Mesothelial cell of epicardium (in vitro differentiated cells): ENCODE data around the gene SMIM22. TPM values are rescaled to one million over a fixed set of nuclear protein-coding genes. Genes with fewer than 3 reads are reported as not detected.
"Not testable (repeated sequence)": the region's sequence is repeated elsewhere in the genome, so short reads cannot be mapped to it uniquely, and the experiment has no call there.

Experiments used
- DNase-seq, 2 experiments: peaks; one replicate each; pipeline ENCODE4 v3.0.0; 2021; ENCODE audit warnings: low spot score in 2 of 2; ENCODE audit not compliant: unreplicated experiment in 2 of 2
- H3K27ac Mint-ChIP-seq: 2 replicates; pipeline ENCODE4 v1.8.0; 2021; ENCODE audit warnings: mixed read lengths
- H3K27me3 Mint-ChIP-seq: 2 replicates; pipeline ENCODE4 v1.8.0; 2021; ENCODE audit warnings: low read depth, mixed read lengths
- H3K36me3 Mint-ChIP-seq: 2 replicates; pipeline ENCODE4 v1.8.0; 2021; ENCODE audit warnings: mixed read lengths
- H3K4me1 Mint-ChIP-seq: 2 replicates; pipeline ENCODE4 v1.8.0; 2021; ENCODE audit warnings: mixed read lengths
- H3K4me3 Mint-ChIP-seq: 2 replicates; pipeline ENCODE4 v1.8.0; 2021; ENCODE audit warnings: mild to moderate bottlenecking, moderate library complexity, mixed read lengths
- H3K9me3 Mint-ChIP-seq: 2 replicates; pipeline ENCODE4 v1.8.0; 2021; ENCODE audit warnings: mixed read lengths
- total RNA-seq: library from RNA; stranded (reverse); gene quantifications from 3 replicates; pipeline ENCODE4 v1.2.1, GENCODE V29; 2021
- TF ChIP-seq, protein P1 (sequence below): fragments of 200-600 bp; sonication (generic); IDR thresholded peaks from one replicate; pipeline ENCODE4 v1.5.0; 2021; ENCODE audit warnings: antibody characterized with exemption; ENCODE audit not compliant: unreplicated experiment

The SMIM22 gene
- total RNA-seq, 1 donor from 2014 or later: not detected

DNA sequence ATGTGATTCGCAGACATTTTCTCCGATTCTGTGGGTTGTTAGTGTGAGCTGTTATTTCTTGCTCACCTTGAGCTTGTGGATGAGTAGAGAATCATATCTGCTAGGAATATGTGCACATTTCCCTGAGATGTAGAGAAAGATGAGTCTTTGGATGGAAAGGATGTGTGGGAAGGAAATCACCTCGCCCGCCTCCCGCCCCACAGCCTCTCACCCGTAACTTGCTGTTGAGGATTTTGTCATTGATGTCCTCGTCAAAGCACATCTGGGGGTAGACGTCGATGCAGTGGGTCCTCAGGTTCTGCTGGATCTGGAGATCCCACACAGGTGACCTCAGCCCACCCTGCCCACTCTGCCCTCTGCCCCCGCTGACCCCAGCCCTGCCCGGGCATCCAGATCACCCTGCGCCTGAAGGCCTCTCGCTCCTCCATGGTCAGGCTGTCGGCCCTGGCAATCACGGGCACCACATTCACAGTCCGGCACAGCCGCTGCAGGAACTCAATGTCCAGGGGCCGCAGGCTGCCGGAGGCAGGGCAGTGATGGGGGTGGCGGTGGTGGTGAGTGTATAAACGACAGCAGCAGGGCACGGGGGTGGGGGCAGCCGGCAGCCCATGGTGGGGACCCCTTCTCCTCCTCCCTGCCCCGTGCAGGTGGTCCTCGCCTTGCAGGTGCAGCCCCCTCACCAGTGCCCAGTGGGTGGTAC lies 11.8 kb upstream of the SMIM22 start:
- no peak overlapping the region for H3K27ac Mint-ChIP-seq
- no peaks in the 10 kb centered on the region for H3K9me3 Mint-ChIP-seq
- TF ChIP-seq, protein P1, sequence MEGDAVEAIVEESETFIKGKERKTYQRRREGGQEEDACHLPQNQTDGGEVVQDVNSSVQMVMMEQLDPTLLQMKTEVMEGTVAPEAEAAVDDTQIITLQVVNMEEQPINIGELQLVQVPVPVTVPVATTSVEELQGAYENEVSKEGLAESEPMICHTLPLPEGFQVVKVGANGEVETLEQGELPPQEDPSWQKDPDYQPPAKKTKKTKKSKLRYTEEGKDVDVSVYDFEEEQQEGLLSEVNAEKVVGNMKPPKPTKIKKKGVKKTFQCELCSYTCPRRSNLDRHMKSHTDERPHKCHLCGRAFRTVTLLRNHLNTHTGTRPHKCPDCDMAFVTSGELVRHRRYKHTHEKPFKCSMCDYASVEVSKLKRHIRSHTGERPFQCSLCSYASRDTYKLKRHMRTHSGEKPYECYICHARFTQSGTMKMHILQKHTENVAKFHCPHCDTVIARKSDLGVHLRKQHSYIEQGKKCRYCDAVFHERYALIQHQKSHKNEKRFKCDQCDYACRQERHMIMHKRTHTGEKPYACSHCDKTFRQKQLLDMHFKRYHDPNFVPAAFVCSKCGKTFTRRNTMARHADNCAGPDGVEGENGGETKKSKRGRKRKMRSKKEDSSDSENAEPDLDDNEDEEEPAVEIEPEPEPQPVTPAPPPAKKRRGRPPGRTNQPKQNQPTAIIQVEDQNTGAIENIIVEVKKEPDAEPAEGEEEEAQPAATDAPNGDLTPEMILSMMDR: no peak
- no peaks in the 10 kb centered on the region for H3K27me3 Mint-ChIP-seq
- no peak for DNase-seq
- H3K4me3 Mint-ChIP-seq: no peak overlapping the region
- peaks cover 7% of the 10 kb centered on the region for H3K4me1 Mint-ChIP-seq
- H3K36me3 Mint-ChIP-seq: no peaks in the 10 kb centered on the region

- TF ChIP-seq, protein P1: no peak
- Mint-ChIP-seq H3K4me3 (no peak overlapping the region), H3K36me3 (no peaks in the 10 kb centered on the region), H3K4me1 (peaks cover 12% of the 10 kb centered on the region), H3K9me3 (no peaks in the 10 kb centered on the region), H3K27ac (no peak overlapping the region), H3K27me3 (no peaks in the 10 kb centered on the region)
- DNase-seq: no peak
Observed at GRCh38 chr16:4783951-4784336, 11.2 kb upstream of the SMIM22 start.

GRCh38 chr16:4784444-4784987 lies 10.7 kb upstream of the SMIM22 start:
- H3K4me1 Mint-ChIP-seq: peaks cover 12% of the 10 kb centered on the region
- not testable (repeated sequence) for H3K27ac Mint-ChIP-seq, H3K36me3 Mint-ChIP-seq

GRCh38 chr16:4785758-4786433 lies 9.3 kb upstream of the SMIM22 start:
- Mint-ChIP-seq H3K27ac (no peak overlapping the region), H3K36me3 (no peaks in the 10 kb centered on the region), H3K9me3 (no peaks in the 10 kb centered on the region), H3K4me3 (no peak overlapping the region), H3K27me3 (no peaks in the 10 kb centered on the region), H3K4me1 (peaks cover 12% of the 10 kb centered on the region)
- TF ChIP-seq, protein P1: no peak
- DNase-seq: no peak

More at GRCh38 chr16:4784444-4784987, 10.7 kb upstream of the SMIM22 start:
- H3K4me3 Mint-ChIP-seq, H3K27me3 Mint-ChIP-seq, H3K9me3 Mint-ChIP-seq, DNase-seq: not testable (repeated sequence)

DNA sequence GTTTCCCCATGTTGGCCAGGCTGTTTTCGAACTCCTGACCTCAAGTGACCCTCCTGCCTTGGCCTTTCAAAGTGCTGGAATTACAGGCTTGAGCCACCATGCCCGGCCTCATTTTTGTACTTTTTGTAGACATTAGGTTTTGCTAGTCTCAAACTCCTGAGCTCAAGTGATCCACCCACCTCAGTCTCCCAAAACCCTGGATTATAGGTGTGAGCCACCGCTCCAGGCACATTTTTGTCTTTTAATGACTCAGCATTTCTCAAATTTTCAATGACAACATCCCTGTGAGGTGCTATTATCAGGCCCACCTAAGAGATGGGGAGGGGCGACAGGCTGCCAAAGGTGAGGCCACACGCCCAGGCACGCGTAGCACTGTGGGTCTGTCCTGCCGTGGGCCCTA lies 8.1 kb upstream of the SMIM22 start:
- Mint-ChIP-seq H3K4me1 (peaks cover 12% of the 10 kb centered on the region), H3K36me3 (no peaks in the 10 kb centered on the region), H3K9me3 (no peaks in the 10 kb centered on the region), H3K4me3 (no peak overlapping the region), H3K27ac (no peak overlapping the region), H3K27me3 (no peaks in the 10 kb centered on the region)
- TF ChIP-seq, protein P1: no peak
- DNase-seq: no peak
